Measurements from ENCODE around the gene MED19.
"Not testable (repeated sequence)": the region's sequence is repeated elsewhere in the genome, so short reads cannot be mapped to it uniquely, and the experiment has no call there.

The MED19 gene

DNA sequence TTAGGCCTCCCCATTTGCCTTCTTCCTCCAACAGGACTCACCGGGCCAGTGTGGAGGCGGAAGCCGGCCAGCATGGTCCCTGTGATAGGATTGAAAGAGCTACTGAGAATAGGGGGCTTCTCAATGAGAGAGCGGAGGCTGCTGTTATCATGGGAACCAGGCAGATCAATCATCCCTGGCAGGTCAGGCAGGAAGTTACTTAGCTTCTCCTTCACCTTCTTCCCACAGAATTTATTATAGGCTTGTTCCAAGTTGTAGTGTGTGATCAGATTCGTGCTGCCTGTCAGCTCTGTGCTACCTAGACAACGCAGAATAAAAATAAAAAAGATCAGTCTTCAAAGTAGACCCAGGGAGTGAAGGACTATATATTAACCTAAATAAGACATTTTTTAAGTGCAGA, 7.1 kb downstream of the MED19 start:
- DNase-seq (ENCODE audit: low spot score) = no peak

DNA sequence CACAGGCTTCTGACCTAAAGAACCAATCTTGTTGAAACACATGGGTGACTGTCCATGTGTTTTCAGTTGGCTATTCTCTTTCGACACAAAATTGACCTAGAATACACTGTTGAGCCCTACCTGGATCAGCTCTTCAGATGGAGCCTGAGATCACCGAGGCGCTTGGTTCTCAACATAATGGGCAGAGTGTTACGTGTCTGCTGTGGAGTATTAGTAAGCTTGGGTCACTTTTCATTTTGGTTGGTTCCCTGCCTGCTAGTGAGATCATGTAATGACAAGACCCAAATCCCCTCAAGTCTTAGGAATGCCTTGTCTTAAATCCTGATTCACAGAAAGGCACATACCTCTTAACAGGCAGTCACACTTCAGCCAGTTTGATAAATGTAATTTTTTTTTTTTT, 8.7 kb downstream of the MED19 start:
- no peak for DNase-seq (ENCODE audit: low spot score)

DNA sequence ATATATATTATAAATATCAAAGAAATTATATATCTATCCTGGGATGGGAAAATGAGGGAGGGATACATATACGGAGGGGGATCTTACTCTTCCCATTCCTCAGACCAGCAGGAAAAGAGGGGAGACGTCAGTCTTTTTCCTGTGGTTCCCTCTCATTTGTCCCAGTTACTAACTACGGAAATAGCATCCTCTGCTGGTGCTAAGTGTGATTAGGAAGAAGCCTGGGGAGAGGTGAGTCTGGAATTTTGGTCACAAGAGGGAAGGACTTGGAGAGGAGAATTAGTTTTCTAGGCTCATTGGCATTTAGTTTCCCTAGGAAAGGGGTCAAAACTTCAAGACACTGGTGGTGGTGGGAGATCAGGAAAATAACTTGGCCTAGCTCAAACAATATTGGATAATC, 11.6 kb downstream of the MED19 start:
- no peak for DNase-seq (ENCODE audit: low spot score)

DNA sequence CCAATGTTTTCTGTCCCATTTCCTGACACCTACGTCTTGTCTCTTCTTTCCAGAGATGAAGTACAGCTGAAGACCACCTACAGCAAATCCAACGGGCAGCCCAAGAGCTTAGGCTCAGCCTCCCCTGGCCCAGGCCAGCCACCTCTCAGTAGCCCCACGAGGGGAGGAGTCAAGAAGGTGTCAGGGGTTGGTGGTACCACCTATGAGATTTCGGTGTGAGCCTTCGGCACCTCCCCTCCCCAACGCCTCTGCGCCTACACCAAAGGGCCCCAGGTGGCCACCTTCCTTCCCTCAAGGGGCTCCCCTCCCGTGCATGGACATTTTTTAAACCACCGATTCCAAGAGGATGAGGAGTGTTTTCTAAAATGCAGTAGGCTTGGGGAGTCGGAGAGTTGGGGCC, 12.2 kb downstream of the MED19 start:
- DNase-seq (ENCODE audit: low spot score) = no peak

DNA sequence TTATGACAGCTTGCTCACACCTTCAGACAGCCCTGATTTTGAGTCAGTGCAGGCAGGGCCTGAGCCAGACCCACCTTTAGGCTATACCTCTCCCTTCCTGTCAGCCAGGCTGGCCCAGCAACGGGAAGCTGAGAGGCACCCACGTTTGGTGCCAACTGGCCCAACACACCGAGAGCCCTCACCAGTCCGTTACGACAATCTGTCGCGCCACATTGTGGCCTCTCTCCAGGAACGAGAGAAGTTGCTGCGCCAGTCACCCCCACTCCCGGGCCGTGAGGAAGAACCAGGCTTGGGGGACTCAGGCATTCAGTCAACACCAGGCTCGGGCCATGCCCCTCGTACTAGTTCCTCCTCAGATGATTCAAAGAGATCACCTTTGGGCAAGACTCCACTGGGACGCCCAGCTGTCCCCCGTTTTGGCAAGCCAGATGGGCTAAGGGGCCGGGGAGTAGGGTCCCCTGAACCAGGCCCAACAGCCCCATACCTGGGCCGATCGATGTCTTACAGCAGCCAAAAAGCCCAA, 13.1 kb downstream of the MED19 start:
- no peak for DNase-seq (ENCODE audit: low spot score)

DNA sequence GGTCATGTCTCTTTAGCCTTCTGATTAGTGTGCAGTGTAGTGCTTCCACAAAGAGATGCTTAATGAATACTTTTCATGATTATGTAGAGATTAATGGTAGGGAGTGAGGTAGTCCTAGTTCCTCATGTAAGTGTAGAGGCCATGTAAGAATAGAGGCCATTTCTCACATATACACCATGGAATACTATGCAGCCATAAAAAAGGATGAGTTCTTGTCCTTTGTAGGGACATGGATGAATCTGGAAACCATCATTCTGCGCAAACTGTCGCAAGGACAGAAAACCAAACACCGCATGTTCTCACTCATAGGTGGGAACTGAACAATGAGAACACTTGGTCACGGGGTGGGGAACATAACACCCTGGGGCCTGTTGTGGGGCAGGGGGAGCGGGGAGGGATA, 21.5 kb downstream of the MED19 start:
- DNase-seq (ENCODE audit: low spot score) = not testable (repeated sequence)

DNA sequence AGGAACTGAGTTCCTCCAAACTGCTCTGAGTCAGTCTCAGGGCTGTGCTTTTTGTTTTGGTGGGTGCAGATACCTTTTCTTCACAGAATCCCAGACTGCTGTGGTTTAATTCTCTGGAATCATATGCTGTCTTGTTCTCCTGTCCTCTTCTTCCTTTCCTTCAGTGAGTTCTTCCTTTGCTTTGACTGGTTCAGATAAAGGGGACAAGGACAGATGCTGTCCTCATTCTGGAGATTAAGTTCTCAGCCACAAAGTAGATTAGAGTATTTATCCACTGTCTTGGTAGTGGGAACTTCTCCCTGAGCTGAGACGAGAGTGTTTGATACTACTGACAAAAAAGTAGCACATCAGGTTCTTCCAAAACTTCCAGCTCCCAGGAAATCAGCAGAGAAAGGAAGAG, 30.8 kb downstream of the MED19 start:
- no peak for DNase-seq (ENCODE audit: low spot score)

DNA sequence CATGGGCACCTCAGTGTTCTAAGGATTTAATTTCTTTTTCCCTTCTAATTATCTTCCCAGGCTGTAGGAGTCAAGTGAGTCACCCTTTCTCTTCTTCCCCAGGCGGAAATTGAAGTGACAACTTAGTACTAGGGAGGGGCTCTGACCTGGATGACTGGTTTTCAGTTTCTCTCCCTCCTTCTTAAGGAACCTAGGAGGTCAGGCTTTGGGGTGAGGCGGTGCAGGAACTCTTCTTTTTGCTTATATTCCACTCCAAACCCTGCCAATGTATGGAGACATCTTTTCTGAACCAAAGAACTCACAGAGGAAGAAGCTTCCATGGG, 31.5 kb downstream of the MED19 start:
- no peak for DNase-seq (ENCODE audit: low spot score)

DNA sequence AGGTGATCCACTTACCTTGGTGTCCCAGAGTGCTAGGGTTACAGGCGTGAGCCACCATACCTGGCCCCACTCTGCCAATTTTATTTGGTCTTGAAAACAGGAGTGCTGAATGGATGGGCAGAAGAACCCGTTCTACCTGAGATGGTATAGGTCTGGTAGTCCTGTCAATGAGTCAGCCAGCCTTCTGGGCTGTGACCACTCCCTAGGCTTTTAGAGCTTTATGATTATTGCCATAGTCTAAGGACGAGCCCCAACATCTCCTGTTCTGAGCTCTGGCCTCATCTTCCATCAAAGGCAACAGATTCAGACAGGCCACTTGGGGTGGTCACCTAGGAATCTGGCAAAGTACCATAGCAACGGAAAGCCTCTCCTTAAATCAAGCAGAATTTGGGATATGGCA, 32.6 kb downstream of the MED19 start:
- no peak for DNase-seq (ENCODE audit: low spot score)

DNA sequence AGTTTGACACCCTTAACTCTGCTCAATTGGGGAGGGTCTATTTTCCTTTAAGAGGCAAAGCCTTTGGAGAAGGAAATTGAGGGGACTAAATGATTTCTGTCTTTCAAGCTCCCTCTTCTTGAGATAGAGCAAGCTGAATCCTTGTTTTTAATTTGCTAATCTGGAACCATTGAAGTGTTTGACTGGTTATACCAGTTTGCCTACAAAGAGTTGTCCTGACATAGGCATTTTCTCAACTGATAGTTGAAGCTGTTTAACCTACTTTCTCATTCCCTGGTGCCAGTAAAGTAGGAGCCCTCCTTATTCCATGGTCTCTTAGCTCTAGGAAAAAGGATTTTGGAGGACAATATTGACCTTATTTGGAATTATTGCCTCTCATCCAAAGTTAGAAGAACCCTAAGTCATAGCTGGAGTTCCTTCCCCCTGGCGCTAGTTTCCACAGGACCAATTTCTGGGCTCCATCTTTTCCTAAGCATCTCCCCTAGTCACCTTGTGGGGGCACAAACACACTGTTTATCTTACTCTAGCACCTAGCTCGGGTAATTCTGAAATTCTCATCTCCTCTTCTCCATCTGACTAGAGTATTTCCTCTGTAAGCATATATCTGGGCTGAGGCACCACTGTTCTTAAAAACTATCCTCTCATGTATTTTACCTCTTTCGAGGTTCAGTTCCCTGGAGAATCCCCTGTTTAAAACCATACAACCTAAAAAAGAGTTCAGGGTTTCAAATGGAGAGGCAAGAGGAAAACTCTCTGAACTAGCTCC, 36.7 kb downstream of the MED19 start:
- DNase-seq (ENCODE audit: low spot score) = no peak

DNA sequence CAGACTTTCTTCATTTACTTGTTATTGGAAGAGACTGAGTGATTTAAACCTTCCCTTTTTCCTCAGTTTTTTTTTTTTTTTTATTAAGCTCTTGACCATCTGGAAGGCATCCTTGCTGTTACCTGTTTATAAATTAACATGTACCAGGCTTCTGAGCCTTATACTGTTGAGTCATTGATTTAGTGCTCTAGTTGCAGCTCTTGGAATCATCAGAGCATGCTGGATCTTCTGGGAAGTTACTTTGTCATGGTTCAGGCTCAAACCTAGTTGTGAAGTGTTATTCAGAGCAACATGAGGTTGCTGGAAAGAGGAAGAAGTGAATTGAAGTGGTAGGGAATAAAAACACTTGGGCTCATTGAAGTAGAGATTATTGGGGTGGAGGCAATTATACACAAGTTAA, 37.8 kb downstream of the MED19 start:
- no peak for DNase-seq (ENCODE audit: low spot score)

DNA sequence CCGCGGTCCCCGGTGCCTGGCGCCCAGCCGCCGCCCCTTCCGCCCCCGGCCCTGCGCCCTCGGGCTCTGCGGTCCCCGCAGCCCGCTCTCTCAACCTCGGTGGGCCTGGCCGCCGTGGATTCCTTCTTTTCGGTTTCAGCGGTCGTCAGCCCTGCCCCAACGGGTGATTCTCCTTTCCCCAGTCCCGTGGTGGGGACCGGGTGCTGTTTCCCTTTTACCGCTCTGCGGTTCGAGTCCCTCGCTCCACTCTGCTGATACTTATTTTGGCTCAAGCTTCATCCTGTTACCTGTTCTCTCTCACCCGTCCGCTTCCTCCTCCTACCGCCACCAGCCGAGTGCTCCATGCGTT, 43.6 kb downstream of the MED19 start:
- DNase-seq (ENCODE audit: low spot score) = no peak

DNA sequence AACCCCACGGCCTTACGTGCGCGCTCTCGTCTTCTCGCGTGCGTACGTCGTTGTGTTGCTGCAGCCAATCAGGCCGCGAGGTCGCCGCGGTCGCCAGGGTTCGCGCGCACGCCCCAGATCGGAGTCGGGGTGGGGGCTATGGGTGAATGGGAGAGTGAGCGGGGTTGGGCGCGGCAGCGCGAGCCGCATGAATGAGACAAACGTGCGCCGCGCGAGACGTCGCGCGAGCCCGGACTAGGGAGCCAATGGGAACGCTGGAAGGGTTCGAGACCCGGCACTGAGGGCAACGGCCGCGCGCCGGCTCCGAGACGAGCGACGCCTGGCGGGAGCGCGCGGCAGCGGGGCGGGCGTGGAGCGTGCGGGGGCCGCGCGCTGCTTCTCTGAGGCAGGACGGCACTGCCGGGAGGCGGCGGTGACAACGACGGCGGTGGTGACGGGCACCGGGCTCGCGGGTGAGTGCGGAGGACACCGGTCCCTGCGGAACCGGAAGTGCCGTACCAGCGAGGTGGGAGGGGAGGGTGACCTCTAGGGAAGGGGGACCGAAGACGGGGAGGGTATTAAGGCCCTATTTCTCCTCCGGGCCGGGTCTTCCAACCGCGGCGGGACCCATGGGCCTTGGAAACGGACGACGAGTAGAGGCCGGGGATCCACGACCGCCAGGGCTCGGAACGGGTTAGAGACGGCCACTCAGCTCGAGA, 44.1 kb downstream of the MED19 start, which contains the start of gene ZDHHC5:
Gene ZDHHC5, plus strand, starts transcription at position 379 of the 698 bp plus-strand sequence. CDS start 4,977 bp downstream, outside the sequence.
- peak; percentile 100 for DNase-seq (ENCODE audit: low spot score)

DNA sequence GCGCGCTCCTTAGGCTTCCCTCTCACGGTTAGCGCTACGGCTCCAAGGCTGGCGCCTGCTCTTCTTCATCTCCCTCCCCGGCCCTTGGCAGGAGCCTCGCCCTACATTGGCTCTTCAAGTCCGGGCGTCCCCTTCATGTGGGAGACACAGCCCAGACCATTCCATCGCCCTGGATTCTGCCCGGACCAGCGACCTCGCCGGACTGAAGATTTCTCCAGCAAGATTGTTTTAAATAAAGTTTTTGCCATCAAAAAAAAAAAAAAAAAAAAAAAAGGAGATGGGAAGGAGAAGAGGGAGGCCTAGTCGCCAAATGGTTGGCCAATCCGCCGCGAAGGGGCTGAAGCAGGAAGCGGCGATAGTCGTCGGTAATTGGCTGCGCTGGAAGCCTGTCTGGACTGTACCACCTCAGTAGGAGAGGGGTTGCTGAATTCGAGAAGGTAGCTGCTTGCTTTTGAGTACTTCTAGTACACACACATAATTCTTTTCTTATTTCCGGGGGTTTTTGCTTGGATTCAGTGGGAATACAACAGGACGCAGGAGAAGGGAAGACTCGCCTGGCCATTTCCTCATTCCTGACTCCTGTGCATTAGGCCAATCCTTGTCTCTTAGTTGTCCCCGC, 44.8 kb downstream of the MED19 start:
- DNase-seq (ENCODE audit: low spot score) = peak; percentile 93

DNA sequence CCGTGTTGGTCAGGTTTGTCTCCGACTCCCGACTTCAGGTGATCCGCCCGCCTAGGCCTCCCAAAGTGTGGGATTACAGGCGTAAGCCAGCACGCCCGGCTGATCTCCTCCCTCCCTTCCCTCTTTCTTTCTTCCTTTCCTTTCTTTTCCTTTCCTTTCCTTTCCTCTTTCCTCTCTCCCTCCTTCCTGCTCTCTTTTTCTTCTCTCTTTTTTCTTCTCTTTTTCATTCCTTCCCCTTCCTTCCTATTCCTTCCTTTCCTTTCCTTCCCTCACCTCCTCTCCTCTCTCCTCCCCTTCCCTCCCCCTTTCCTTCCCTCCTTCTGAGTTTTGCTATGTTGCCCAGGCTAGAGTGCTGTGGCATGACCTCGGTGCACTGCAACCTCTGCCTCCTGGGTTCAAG, 48.0 kb downstream of the MED19 start:
- no peak for DNase-seq (ENCODE audit: low spot score)

DNA sequence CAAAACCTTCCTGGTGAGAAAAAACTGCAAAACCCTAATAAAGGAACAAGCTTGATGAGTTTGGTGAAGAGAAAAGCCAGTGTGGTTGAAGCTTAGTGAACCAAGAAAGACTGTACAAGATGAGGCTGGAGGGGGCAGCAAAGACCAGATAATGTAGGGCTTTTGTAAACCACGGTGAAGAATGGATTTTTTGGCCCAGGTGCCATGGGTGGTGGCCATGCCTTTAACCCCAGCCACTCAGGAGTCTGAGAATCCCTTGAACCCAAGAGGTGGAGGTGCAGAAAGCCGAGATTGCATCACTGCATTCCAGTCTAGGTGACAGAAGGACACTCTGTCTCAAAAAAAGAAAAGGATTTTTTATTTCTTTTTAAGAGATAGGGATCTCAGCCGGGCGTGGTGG, 49.1 kb downstream of the MED19 start:
- no peak for DNase-seq (ENCODE audit: low spot score)

DNA sequence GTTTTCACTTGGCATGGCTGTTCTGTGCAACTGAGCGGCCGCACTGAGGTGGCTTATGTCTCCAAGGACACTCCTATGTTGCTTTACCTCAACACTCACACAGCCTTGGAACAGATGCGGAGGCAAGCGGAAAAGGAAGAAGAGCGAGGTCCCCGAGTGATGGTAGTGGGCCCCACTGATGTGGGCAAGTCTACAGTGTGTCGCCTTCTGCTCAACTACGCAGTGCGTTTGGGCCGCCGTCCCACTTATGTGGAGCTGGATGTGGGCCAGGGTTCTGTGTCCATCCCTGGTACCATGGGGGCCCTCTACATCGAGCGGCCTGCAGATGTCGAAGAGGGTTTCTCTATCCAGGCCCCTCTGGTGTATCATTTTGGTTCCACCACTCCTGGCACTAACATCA, 52.3 kb downstream of the MED19 start:
- DNase-seq (ENCODE audit: low spot score) = peak; percentile 36

DNA sequence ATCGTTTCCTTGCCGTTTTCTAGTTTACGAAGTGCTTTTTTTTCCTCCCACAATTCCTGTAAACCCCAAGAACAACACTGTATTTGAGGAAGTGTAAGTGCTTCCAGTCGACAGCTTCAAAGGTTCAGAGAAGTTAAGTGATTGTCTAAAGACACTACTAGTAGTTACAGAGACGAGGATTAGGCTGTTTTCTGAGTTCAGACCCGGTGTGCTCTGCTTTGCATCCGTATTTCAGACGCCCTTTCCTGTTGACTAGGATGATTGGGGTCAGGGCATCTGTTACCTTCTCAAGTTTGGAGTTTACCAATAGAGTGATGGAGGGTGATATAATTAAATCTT, 54.0 kb downstream of the MED19 start:
- peak; percentile 14 for DNase-seq (ENCODE audit: low spot score)

DNA sequence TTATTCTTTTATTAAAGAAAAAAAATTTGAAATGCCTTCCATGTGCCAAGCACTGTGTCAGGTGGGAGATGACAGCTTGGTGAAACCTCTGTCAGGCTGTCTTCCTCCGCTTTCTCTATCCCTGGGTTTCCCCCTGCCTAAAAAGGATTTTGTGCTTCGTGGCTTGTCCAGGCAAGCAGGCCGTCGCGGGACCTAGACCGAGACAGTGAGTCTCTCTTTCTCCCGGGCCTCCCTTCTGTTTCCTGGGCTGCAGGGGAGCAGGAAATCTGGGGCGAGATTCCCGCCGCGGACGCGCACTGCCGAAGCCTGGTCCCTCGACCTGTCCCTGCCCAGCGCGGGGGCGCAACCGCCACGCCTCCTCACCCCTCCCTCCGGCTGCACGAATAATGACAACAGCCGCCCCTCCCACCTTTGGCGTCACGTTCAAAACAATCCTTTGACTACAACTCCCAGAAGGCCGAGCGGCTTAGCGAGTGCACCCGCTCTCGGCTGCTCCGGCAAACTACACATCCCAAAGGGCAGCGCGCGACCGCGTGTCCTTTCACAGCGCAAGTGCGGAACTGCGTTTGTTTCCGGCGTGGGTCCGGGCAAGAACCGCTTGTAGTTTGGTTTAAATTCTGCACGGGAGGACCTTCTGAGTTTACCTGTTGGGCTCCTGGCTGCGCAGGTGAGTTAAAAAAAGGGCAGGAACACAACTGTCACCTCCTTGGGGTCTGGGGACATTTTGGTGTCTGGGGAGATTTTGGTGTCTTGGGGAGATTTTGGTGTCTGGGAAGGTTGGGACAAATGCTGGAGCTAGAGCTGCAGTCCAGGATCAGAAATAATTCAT, 54.6 kb downstream of the MED19 start, which contains the start of gene CLP1:
Gene CLP1, plus strand, starts transcription at position 569 of the 829 bp plus-strand sequence. CDS start 1,715 bp downstream, outside the sequence.
- peak; percentile 99 for DNase-seq (ENCODE audit: low spot score)

DNA sequence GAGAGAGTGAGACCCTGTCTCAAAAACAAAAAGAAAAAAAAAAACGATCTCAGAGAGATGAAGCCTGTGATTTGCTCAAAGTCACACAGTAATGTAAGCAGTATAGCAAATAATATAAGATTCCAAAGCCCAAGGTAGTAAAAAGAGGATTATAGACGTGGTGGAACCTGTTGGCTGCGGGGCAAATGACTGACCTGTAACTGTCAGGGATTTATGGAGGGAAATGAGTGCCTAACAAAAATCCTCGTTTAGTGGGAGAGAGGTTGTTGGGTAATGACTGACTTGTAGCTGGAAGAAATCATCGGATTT, 55.2 kb downstream of the MED19 start:
- peak; percentile 4 for DNase-seq (ENCODE audit: low spot score)

Data from left forelimb (tissue), 1 donor.